ENCODE measurements around the gene TBC1D1.

TBC1D1 gene

DNA sequence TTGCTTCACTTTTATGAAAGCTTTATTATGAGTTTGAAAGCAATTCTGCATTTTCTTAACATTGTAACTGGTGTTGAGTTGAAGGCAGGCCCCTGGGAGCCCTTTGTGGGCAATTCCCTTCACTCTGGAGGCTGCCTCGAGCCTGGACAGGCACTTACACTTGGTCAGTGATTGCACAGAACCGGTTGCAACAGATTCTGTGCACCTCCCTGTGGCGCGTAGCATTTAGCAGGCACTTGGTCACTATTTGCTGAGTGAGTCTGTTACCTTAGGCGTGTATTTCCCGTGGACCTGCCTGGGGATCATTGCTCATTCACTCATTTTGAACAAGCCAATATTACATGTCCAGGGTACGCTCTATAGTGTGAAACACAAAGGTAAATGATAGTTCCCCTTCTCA, 149.7 kb downstream of the TBC1D1 start:
- Mint-ChIP-seq H3K4me1 (no peaks in the 10 kb centered on the region), H3K27ac (no peak overlapping the region), H3K36me3 (peaks cover 30% of the 10 kb centered on the region), H3K9me3 (no peaks in the 10 kb centered on the region), H3K4me3 (no peak overlapping the region)
- ATAC-seq: no peak
- DNase-seq (ENCODE audit: low spot score in 2 of 2): no peak

DNA sequence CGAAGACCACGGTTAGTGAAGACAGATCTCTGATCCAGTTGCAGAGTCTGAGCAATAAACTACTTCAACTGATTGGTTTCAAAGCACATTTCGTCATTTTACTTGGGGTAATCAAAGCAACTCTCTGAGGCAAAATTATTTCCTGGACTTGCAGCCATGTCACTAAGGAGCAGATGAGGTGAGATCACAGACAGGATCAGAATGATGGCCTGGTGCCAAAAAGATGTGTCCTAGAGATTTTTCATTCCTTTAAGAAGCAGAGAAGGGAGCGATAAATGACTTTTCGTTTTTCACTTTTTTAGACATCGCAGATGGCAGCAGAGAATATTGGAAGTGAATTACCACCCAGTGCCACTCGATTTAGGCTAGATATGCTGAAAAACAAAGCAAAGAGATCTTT, 153.2 kb downstream of the TBC1D1 start:
- no peak overlapping the region for H3K27ac Mint-ChIP-seq
- ATAC-seq (no peak), DNase-seq (ENCODE audit: low spot score in 2 of 2) (no peak)
- H3K4me3 Mint-ChIP-seq: no peak overlapping the region
- no peaks in the 10 kb centered on the region for H3K4me1 Mint-ChIP-seq
- H3K9me3 Mint-ChIP-seq: no peaks in the 10 kb centered on the region
- H3K36me3 Mint-ChIP-seq: peaks cover 36% of the 10 kb centered on the region

DNA sequence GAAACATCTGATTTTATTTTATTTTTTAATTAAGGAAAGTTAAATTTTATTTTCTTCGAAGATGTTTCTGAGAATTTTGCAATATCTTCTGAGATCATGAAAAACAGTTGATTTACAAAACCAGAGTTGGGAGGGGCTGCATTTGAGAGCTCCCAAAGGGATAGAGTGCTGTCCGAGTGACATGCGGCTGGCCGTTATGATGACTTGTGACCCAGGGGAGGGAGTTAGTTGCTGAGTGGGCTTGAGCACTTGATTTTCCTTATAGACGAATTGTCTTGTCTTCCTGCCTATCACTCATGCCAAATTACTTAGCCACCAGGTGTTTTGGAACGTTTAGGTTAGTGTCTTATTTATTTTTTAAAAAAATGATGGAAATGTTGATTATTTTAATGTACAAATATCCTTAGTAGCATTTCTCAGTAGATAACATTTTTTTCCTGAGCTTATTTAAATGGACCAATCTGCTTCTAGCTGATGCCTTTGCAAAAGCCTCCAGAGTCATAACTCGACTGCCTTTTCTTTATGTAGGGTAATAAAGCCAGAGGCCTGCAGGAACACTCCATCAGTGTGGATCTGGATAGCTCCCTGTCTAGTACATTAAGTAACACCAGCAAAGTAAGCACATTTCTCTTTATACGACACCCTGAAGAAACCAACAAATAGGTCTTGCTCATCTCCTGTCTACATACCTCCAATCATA, 154.6 kb downstream of the TBC1D1 start:
- Mint-ChIP-seq H3K4me1 (no peaks in the 10 kb centered on the region), H3K9me3 (no peaks in the 10 kb centered on the region), H3K27ac (no peak overlapping the region), H3K36me3 (peaks cover 42% of the 10 kb centered on the region), H3K4me3 (no peak overlapping the region)
- ATAC-seq: no peak
- DNase-seq (ENCODE audit: low spot score in 2 of 2): no peak

GRCh38 chr4:38046727-38047489, 156.0 kb downstream of the TBC1D1 start:
- Mint-ChIP-seq H3K9me3 (no peaks in the 10 kb centered on the region), H3K36me3 (peaks cover 54% of the 10 kb centered on the region), H3K27ac (no peak overlapping the region), H3K4me3 (no peak overlapping the region), H3K4me1 (no peaks in the 10 kb centered on the region)
- ATAC-seq (no peak), DNase-seq (ENCODE audit: low spot score in 2 of 2) (no peak)

DNA sequence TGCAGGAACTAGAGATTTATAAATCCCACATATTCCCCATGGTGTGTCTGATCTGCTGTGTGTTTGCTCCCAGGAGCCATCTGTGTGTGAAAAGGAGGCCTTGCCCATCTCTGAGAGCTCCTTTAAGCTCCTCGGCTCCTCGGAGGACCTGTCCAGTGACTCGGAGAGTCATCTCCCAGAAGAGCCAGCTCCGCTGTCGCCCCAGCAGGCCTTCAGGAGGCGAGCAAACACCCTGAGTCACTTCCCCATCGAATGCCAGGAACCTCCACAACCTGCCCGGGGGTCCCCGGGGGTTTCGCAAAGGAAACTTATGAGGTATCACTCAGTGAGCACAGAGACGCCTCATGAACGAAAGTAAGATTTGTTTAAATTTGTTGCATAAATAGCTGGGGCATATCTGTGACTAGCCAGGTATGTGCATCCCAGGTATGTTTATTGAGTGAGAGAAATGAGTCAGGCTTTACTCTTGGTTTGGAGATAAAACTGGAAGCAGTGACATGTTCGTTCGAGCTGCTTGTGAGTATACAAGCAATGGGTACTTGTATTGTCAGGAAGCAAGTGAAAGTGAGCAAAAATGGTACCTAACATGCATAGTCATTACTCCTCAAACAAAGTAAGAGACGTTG, 158.8 kb downstream of the TBC1D1 start:
- Mint-ChIP-seq H3K27ac (no peak overlapping the region), H3K9me3 (no peaks in the 10 kb centered on the region), H3K4me3 (no peak overlapping the region), H3K4me1 (no peaks in the 10 kb centered on the region), H3K36me3 (peaks cover 56% of the 10 kb centered on the region)
- DNase-seq (ENCODE audit: low spot score in 2 of 2) (no peak), ATAC-seq (no peak)

GRCh38 chr4:38050560-38051350, 159.9 kb downstream of the TBC1D1 start:
- no peak for DNase-seq (ENCODE audit: low spot score in 2 of 2)
- H3K4me3 Mint-ChIP-seq: no peak overlapping the region
- no peak for ATAC-seq
- H3K36me3 Mint-ChIP-seq: peaks cover 45% of the 10 kb centered on the region
- no peak overlapping the region for H3K27ac Mint-ChIP-seq
- H3K9me3 Mint-ChIP-seq: no peaks in the 10 kb centered on the region
- no peaks in the 10 kb centered on the region for H3K4me1 Mint-ChIP-seq

- Mint-ChIP-seq H3K36me3 (peaks cover 39% of the 10 kb centered on the region), H3K27ac (no peak overlapping the region), H3K4me3 (no peak overlapping the region), H3K9me3 (no peaks in the 10 kb centered on the region), H3K4me1 (no peaks in the 10 kb centered on the region)
- ATAC-seq (no peak), DNase-seq (ENCODE audit: low spot score in 2 of 2) (no peak)
These were observed 164.7 kb downstream of the TBC1D1 start for GRCh38 chr4:38055566-38055965.

- Mint-ChIP-seq H3K4me1 (no peaks in the 10 kb centered on the region), H3K27ac (peak overlapping the region; percentile 69), H3K36me3 (peaks cover 35% of the 10 kb centered on the region), H3K4me3 (no peak overlapping the region), H3K9me3 (no peaks in the 10 kb centered on the region)
- no peak for ATAC-seq
- no peak for DNase-seq (ENCODE audit: low spot score in 2 of 2)
These were observed 165.3 kb downstream of the TBC1D1 start for GRCh38 chr4:38056011-38056685.

DNA sequence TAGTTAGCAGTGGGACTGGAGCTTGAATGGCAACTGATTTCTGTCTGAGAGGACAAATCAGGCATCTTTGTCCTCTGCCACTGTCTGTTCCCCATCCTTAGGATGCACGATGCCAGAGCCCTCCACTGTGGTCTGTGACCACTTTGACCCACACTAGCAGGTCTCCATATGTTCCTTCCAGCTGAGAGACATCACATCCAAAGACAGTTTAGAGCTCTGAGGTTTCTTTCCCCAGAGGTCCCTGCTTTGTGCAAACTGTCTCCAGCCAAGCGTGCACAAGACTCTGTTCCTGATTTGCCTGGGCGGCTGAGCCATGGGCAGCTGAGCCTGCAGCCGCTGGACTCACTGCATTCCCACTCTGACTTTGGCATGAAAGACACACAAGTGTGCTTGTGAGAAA, 167.3 kb downstream of the TBC1D1 start:
- H3K4me1 Mint-ChIP-seq: peaks cover 14% of the 10 kb centered on the region
- DNase-seq (ENCODE audit: low spot score in 2 of 2): no peak
- H3K36me3 Mint-ChIP-seq: peaks cover 19% of the 10 kb centered on the region
- no peak for ATAC-seq
- peak overlapping the region; percentile 43 for H3K27ac Mint-ChIP-seq
- no peak overlapping the region for H3K4me3 Mint-ChIP-seq
- H3K9me3 Mint-ChIP-seq: no peaks in the 10 kb centered on the region

- DNase-seq (ENCODE audit: low spot score in 2 of 2): no peak
- no peaks in the 10 kb centered on the region for H3K9me3 Mint-ChIP-seq
- H3K4me1 Mint-ChIP-seq: peaks cover 15% of the 10 kb centered on the region
- peaks cover 12% of the 10 kb centered on the region for H3K36me3 Mint-ChIP-seq
- no peak for ATAC-seq
- H3K27ac Mint-ChIP-seq: peak overlapping the region; percentile 35
- no peak overlapping the region for H3K4me3 Mint-ChIP-seq
These were observed 170.0 kb downstream of the TBC1D1 start for GRCh38 chr4:38060829-38061431.

DNA sequence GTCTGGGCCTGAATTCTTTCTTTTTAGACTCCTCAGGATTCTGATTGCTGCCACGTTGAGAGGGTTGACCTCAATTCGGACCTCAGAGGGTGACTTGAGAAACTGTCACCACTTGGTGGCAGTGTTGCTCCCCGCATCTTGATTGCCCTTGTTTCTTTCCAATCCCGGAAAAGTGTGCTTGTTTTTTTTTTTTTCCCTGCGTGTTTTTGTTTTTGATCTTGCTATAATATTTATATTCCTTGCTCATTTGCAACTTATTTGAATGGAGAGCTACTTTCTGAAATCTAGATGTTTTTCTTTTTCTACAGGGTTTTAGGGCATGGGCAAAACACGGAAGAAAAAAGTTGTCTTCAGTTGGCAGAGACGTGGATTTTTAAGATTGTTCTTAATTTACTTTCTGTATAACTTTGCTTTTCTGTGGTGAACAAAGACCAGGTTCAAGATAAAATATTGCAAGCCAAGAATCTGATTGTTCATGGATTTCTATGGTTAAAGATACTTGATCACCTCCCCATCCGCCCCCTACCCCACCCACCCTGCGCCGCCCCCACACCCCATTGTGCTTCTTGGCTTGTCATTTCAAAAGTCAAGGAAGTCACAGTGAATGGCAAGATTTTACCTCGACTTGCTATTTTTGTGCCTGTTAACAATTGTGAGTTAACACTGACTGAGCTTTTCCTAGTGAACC, 171.3 kb downstream of the TBC1D1 start:
- peak; percentile 49 to 71 for DNase-seq (ENCODE audit: low spot score in 2 of 2)
- Mint-ChIP-seq H3K27ac (no peak overlapping the region), H3K4me1 (peaks cover 15% of the 10 kb centered on the region), H3K4me3 (peak overlapping the region; percentile 54), H3K36me3 (peaks cover 12% of the 10 kb centered on the region), H3K9me3 (no peaks in the 10 kb centered on the region)
- ATAC-seq: peak; percentile 63

- Mint-ChIP-seq H3K27ac (no peak overlapping the region), H3K36me3 (peaks cover 12% of the 10 kb centered on the region), H3K4me1 (peaks cover 15% of the 10 kb centered on the region), H3K9me3 (no peaks in the 10 kb centered on the region), H3K4me3 (peak overlapping the region; percentile 54)
- DNase-seq (ENCODE audit: low spot score in 2 of 2) (no peak), ATAC-seq (peak; percentile 34)
These were observed 171.9 kb downstream of the TBC1D1 start for GRCh38 chr4:38062776-38063097.

DNA sequence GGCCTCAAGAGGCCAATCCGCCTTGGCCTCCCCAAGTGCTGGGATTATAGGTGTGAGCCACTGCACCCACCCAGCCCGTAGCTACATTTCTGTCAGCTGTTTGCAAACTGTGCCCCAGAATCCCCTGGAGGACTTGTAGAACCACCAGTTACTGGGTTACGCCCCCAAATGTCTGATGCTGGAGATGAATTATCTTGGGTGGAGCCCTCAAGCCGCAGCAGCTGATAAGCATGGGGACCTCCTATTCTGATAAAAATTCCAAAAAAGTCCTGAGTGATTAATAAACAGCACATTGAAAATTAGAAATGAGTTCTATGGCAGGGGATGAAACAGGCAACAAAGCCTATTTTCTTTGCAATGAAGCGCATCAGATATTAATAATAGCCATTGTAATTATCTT, 174.3 kb downstream of the TBC1D1 start:
- ATAC-seq (no peak), DNase-seq (ENCODE audit: low spot score in 2 of 2) (no peak)

DNA sequence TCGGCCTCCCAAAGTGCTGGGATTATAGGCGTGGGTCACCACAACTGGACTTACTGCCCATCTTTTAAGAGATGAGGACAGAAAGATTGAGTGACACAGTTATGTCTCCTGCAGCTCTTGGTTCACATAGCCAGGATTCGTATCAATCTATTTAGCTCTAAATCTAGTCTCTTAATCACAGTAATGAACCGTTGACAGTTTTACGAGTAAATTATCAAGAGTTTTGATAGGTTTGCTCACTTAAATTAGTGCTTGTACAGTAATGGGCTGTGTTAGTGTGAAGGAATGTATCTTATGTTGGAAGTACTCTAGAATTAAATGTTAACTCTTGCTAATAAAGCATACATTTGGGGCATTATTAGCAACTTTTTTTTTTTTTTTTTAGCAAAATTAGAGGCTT, 175.0 kb downstream of the TBC1D1 start:
- Mint-ChIP-seq H3K4me3 (no peak overlapping the region), H3K36me3 (peaks cover 11% of the 10 kb centered on the region), H3K4me1 (peaks cover 21% of the 10 kb centered on the region), H3K9me3 (no peaks in the 10 kb centered on the region), H3K27ac (no peak overlapping the region)
- ATAC-seq (no peak), DNase-seq (ENCODE audit: low spot score in 2 of 2) (no peak)

More for the DNA sequence above, 174.3 kb downstream of the TBC1D1 start:
- Mint-ChIP-seq H3K9me3 (no peaks in the 10 kb centered on the region), H3K4me1 (peaks cover 21% of the 10 kb centered on the region), H3K27ac (no peak overlapping the region), H3K36me3 (peaks cover 10% of the 10 kb centered on the region), H3K4me3 (no peak overlapping the region)

Measured in stimulated activated effector memory CD8-positive, alpha-beta T cell treated with anti-CD3 and anti-CD28 coated beads, Interleukin-12 subunit alpha, Interleukin-12 subunit beta, amount 100 ng/mL, for 72 hours (primary cell).